IMR-90 (cell line): Measurements from ENCODE around the gene PAGE4. TPM values are rescaled to one million over a fixed set of nuclear protein-coding genes. Genes with fewer than 3 reads are reported as not detected.

Experiments
- ATAC-seq: fragments of 200-7000 bp; cut with Tn5 transposase; 2 replicates; pipeline ENCODE4 v1.9.1; 2020; ENCODE audit warnings: low read depth, mild to moderate bottlenecking, moderate library complexity
- BruUV-seq: library from RNA; stranded (reverse); fragments of 400-500 nt; replicated peaks from 2 replicates; lab custom pipeline; 2021; lab: Mats Ljungman, UMichigan
- CTCF ChIA-PET: fragments of 300-600 bp; formaldehyde crosslinking; extraction: SDS; loops from one replicate; lab custom pipeline; 2021; ENCODE audit warnings: antibody characterized with exemption; lab: Yijun Ruan, JAX
- POLR2A ChIA-PET: fragments of 300-600 bp; sonication (Branson Sonifier 250); formaldehyde crosslinking; loops from one replicate; lab custom pipeline; 2022; ENCODE audit warnings: antibody characterized with exemption; ENCODE audit not compliant: unreplicated experiment; lab: Charles Lee
- DNase-seq: peaks from one replicate; pipeline ENCODE4 v3.0.0; 2013
- H2AFZ ChIP-seq: replicated peaks from 2 replicates; pipeline ENCODE3; 2013; ENCODE audit warnings: low read length, mild to moderate bottlenecking; ENCODE audit not compliant: poor library complexity
- H2AK5ac ChIP-seq: 2 replicates; pipeline ENCODE4 v1.6.1; 2013; ENCODE audit warnings: low read depth, low read length, inconsistent platforms
- H2AK9ac ChIP-seq: replicated peaks from 2 replicates; pipeline ENCODE3; 2013; ENCODE audit warnings: mild to moderate bottlenecking, low read depth, low read length, moderate library complexity; ENCODE audit not compliant: poor library complexity
- H2BK120ac ChIP-seq: 2 replicates; pipeline ENCODE4 v1.6.1; 2013; ENCODE audit warnings: low read depth, low read length, inconsistent platforms
- H2BK15ac ChIP-seq: 3 replicates; pipeline ENCODE4 v1.6.1; 2013; ENCODE audit warnings: low read depth, low read length, inconsistent platforms
- H2BK20ac ChIP-seq: 2 replicates; pipeline ENCODE4 v1.6.1; 2013; ENCODE audit warnings: low read depth, mild to moderate bottlenecking, inconsistent platforms, low read length, moderate library complexity
- H2BK5ac ChIP-seq: 2 replicates; pipeline ENCODE4 v1.6.1; 2013; ENCODE audit warnings: mild to moderate bottlenecking, low read depth, low read length, inconsistent platforms; ENCODE audit not compliant: poor library complexity, severe bottlenecking
- H3K14ac ChIP-seq: replicated peaks from 2 replicates; pipeline ENCODE4 v1.6.1; 2013; ENCODE audit warnings: low read depth, low read length, inconsistent platforms
- H3K18ac ChIP-seq: 2 replicates; pipeline ENCODE4 v1.6.1; 2013; ENCODE audit warnings: low read depth, low read length, control low read depth
- H3K23ac ChIP-seq: 2 replicates; pipeline ENCODE4 v1.6.1; 2013; ENCODE audit warnings: low read depth, low read length, inconsistent platforms
- H3K27ac ChIP-seq: 2 replicates; pipeline ENCODE4 v1.5.1; 2013; ENCODE audit warnings: mild to moderate bottlenecking, control low read depth, low read length; ENCODE audit not compliant: insufficient read depth
- H3K27me3 ChIP-seq: 2 replicates; pipeline ENCODE4 v1.6.1; 2013; ENCODE audit warnings: low read length; ENCODE audit not compliant: control insufficient read depth, insufficient read depth
- H3K36me3 ChIP-seq: 2 replicates; pipeline ENCODE4 v1.6.1; 2013; ENCODE audit warnings: low read length, mixed read lengths; ENCODE audit not compliant: control insufficient read depth, insufficient read depth
- H3K4ac ChIP-seq: 2 replicates; pipeline ENCODE4 v1.6.1; 2013; ENCODE audit warnings: low read depth, low read length, inconsistent platforms
- H3K4me1 ChIP-seq: 2 replicates; pipeline ENCODE4 v1.6.1; 2013; ENCODE audit warnings: low read length, mixed read lengths; ENCODE audit not compliant: control insufficient read depth, insufficient read depth
- H3K4me2 ChIP-seq: 2 replicates; pipeline ENCODE4 v1.6.1; 2013; ENCODE audit warnings: low read depth, mild to moderate bottlenecking, control low read depth, low read length, moderate library complexity
- H3K4me3 ChIP-seq: 2 replicates; pipeline ENCODE4 v1.5.1; 2013; ENCODE audit warnings: low read depth, mild to moderate bottlenecking, control low read depth, low read length, moderate library complexity; ENCODE audit not compliant: insufficient read depth
- H3K56ac ChIP-seq: 2 replicates; pipeline ENCODE4 v1.6.1; 2013; ENCODE audit warnings: low read length, inconsistent platforms; ENCODE audit not compliant: insufficient read depth; ENCODE audit errors: extremely low read depth
- H3K79me1 ChIP-seq, 2 experiments: 2 replicates each; pipeline ENCODE4 v1.6.1; 2013; ENCODE audit warnings: low read length in 2 of 2, inconsistent platforms in 1 of 2, low read depth in 1 of 2
- H3K9ac ChIP-seq: 2 replicates; pipeline ENCODE4 v1.6.1; 2013; ENCODE audit warnings: low read depth, low read length, control low read depth
- H3K9me1 ChIP-seq: 2 replicates; pipeline ENCODE4 v1.6.1; 2013; ENCODE audit warnings: low read length, inconsistent platforms; ENCODE audit not compliant: insufficient read depth
- H3K9me3 ChIP-seq: 2 replicates; pipeline ENCODE4 v1.6.1; 2013; ENCODE audit warnings: low read length; ENCODE audit not compliant: control insufficient read depth, insufficient read depth
- H4K20me1 ChIP-seq: 2 replicates; pipeline ENCODE4 v1.6.1; 2013; ENCODE audit warnings: low read length, inconsistent platforms; ENCODE audit not compliant: insufficient read depth
- H4K5ac ChIP-seq: 2 replicates; pipeline ENCODE4 v1.6.1; 2013; ENCODE audit warnings: mild to moderate bottlenecking, low read depth, low read length, control low read depth
- H4K8ac ChIP-seq, 2 experiments: 2 replicates each; pipeline ENCODE4 v1.6.1; 2013; ENCODE audit warnings: low read depth in 2 of 2, low read length in 2 of 2, control low read depth in 1 of 2, inconsistent platforms in 1 of 2
- H4K91ac ChIP-seq: 2 replicates; pipeline ENCODE4 v1.6.1; 2013; ENCODE audit warnings: low read depth, low read length, inconsistent platforms; ENCODE audit not compliant: insufficient read depth
- BHLHE40 ChIP-seq: fragments of 150-350 bp; IDR thresholded peaks from 2 replicates; pipeline ENCODE4 v1.6.1; 2016; ENCODE audit warnings: mild to moderate bottlenecking, low read depth, low read length
- CEBPB ChIP-seq: IDR thresholded peaks from 2 replicates; pipeline ENCODE4 v1.6.1; 2012; ENCODE audit warnings: low read depth, low read length, improper control_type of control experiment
- CHD1 ChIP-seq: IDR thresholded peaks from 2 replicates; pipeline ENCODE4 v1.6.1; 2012; ENCODE audit warnings: low read depth, low read length, improper control_type of control experiment
- CTCF ChIP-seq: conservative IDR thresholded peaks from 2 replicates; pipeline ENCODE4 v1.5.1; 2012; ENCODE audit warnings: mild to moderate bottlenecking, low read depth, low read length, improper control_type of control experiment
- ELK1 ChIP-seq: fragments of 150-350 bp; IDR thresholded peaks from 2 replicates; pipeline ENCODE4 v1.6.1; 2016; ENCODE audit warnings: low read depth, mild to moderate bottlenecking, low read length, moderate library complexity, borderline replicate concordance
- FOS ChIP-seq: fragments of 150-350 bp; IDR thresholded peaks from 2 replicates; pipeline ENCODE4 v1.6.1; 2016; ENCODE audit warnings: low read depth, low read length
- MAFK ChIP-seq: IDR thresholded peaks from 2 replicates; pipeline ENCODE4 v1.6.1; 2012; ENCODE audit warnings: low read depth, low read length, improper control_type of control experiment
- MAZ ChIP-seq: IDR thresholded peaks from 2 replicates; pipeline ENCODE4 v1.6.1; 2012; ENCODE audit warnings: low read depth, mild to moderate bottlenecking, low read length, improper control_type of control experiment, moderate library complexity, borderline replicate concordance
- MXI1 ChIP-seq: IDR thresholded peaks from 2 replicates; pipeline ENCODE4 v1.6.1; 2012; ENCODE audit warnings: low read depth, mild to moderate bottlenecking, low read length, moderate library complexity, borderline replicate concordance
- NFE2L2 ChIP-seq: fragments of 150-350 bp; IDR thresholded peaks from 2 replicates; pipeline ENCODE4 v1.6.1; 2016; ENCODE audit warnings: low read depth, mild to moderate bottlenecking, low read length
- POLR2A ChIP-seq: IDR thresholded peaks from 2 replicates; pipeline ENCODE4 v1.6.1; 2012; ENCODE audit warnings: mild to moderate bottlenecking, low read depth, low read length
- RCOR1 ChIP-seq: IDR thresholded peaks from 2 replicates; pipeline ENCODE4 v1.6.1; 2012; ENCODE audit warnings: mild to moderate bottlenecking, low read length, improper control_type of control experiment; ENCODE audit not compliant: insufficient replicate concordance
- RFX5 ChIP-seq: IDR thresholded peaks from 2 replicates; pipeline ENCODE4 v1.8.0; 2012; ENCODE audit warnings: low read depth, mild to moderate bottlenecking, low read length, moderate library complexity
- SMC3 ChIP-seq: fragments of 150-350 bp; IDR thresholded peaks from 2 replicates; pipeline ENCODE4 v1.6.1; 2016; ENCODE audit warnings: low read depth, mild to moderate bottlenecking, antibody characterized with exemption, low read length, moderate library complexity
- USF2 ChIP-seq: fragments of 150-350 bp; IDR thresholded peaks from 2 replicates; pipeline ENCODE4 v1.6.1; 2017; ENCODE audit warnings: mild to moderate bottlenecking, antibody characterized with exemption, low read length, low read depth
- WGBS, 2 experiments: methylation state at CpG; one replicate each; pipeline versions ENCODE4 v1.1.5 to v1.1.7; 2013; ENCODE audit warnings: missing lambda C conversion rate in 2 of 2; ENCODE audit not compliant: insufficient read length in 1 of 2; ENCODE audit errors: extremely low coverage in 2 of 2; 5-methylcytosine and 5-hydroxymethylcytosine counted together
- dilution Hi-C: fragments of 300-500 bp; cut with HindIII; formaldehyde crosslinking; loops from one replicate; pipeline ENCODE4 v1.14.3; 2018; ENCODE audit warnings: low sequenced_read_pairs; ENCODE audit not compliant: unreplicated experiment
- in situ Hi-C: fragments of 300-500 bp; cut with MboI; formaldehyde crosslinking; loops from 3 replicates; pipeline ENCODE4 v1.14.3; 2019; ENCODE audit warnings: low sequenced_read_pairs, inconsistent platforms, mixed read lengths
- intact Hi-C: fragments of 100-400 bp; cut with micrococcal nuclease; formaldehyde crosslinking; loops from 2 replicates; pipeline ENCODE4 v1.10.0; 2022
- polyA plus RNA-seq, 3 experiments: library from polyadenylated mRNA; depleted of rRNA; stranded (reverse); fragments of >200 nt; gene quantifications; 2 replicates each; pipeline ENCODE4 v1.2.3, GENCODE V29; 2012; ENCODE audit warnings: low replicate concordance in 1 of 3
- total RNA-seq: library from RNA; depleted of rRNA; stranded (reverse); fragments of >200 nt; gene quantifications from 2 replicates; pipeline ENCODE4 v1.2.3, GENCODE V29; 2012

The PAGE4 gene
- total and polyA plus RNA-seq, 2 of the 4 experiments (the other 2 are of a cell fraction), result not detected

GRCh38 chrX:49878128-49878833 lies 49.2 kb downstream of the PAGE4 start:
- H2AFZ ChIP-seq, result peak overlapping the region; percentile 91
- POLR2A ChIA-PET, result no interaction called here
- DNase-seq (no peak), ATAC-seq (peak; percentile 5)
- H4K8ac ChIP-seq, result peak overlapping the region in 1 of 2 experiments; percentile 35; a peak in 2 of 4 replicates
- peak overlapping the region; percentile 64 for H3K27ac ChIP-seq
- H3K27me3 ChIP-seq, result peaks cover 3% of the 10 kb centered on the region; the same call in 1 of the 2 replicates
- no peaks in the 10 kb centered on the region for H4K20me1 ChIP-seq
- BruUV-seq, result no TSS peak
- peak overlapping the region; percentile 38 for H3K4me2 ChIP-seq
- peak overlapping the region; percentile 95 for H3K4me3 ChIP-seq
- H2BK120ac ChIP-seq, result no peak overlapping the region
- peak overlapping the region; percentile 58 for H3K9ac ChIP-seq
- no peaks in the 10 kb centered on the region; the same call in 1 of the 2 replicates for H3K9me3 ChIP-seq
- intact Hi-C loops, result no loop called here
- H2AK9ac ChIP-seq, result peak overlapping the region; percentile 47
- CTCF ChIA-PET, result no interaction called here
- no peak overlapping the region for H2AK5ac ChIP-seq
- H3K36me3 ChIP-seq, result no peaks in the 10 kb centered on the region
- WGBS, 2 experiments, result 57% methylated on average over 12 of the region's 28 CpGs; no CpG with 5 or more reads in 1 of the 2 experiments
- H2BK5ac ChIP-seq, result peak overlapping the region; percentile 7
- peaks cover 17% of the 10 kb centered on the region; the same call in 1 of the 2 replicates for H3K9me1 ChIP-seq
- peak overlapping the region; percentile 11; the same call in 1 of the 2 replicates for H3K56ac ChIP-seq
- H3K4me1 ChIP-seq, result peaks cover 3% of the 10 kb centered on the region; the same call in 1 of the 2 replicates
- dilution Hi-C loops, result no loop called here
- H3K14ac ChIP-seq, result no peak overlapping the region
- no peak overlapping the region for H2BK15ac ChIP-seq
- no peak overlapping the region; the same call in 1 of the 2 replicates for H3K4ac ChIP-seq
- no peak overlapping the region; the same call in 1 of the 2 replicates for H4K5ac ChIP-seq
- H3K23ac ChIP-seq, result no peak overlapping the region
- peaks cover 6 to 11% of the 10 kb centered on the region in 2 experiments; a peak in 2 of 4 replicates for H3K79me1 ChIP-seq
- no peak overlapping the region for H4K91ac ChIP-seq
- H3K18ac ChIP-seq, result no peak overlapping the region
- no peak overlapping the region for H2BK20ac ChIP-seq
- in situ Hi-C loops, result no loop called here
- TF ChIP-seq MAZ (no peak), FOS (no peak), SMC3 (no peak), RFX5 (no peak), USF2 (no peak), RCOR1 (no peak), BHLHE40 (no peak), CHD1 (no peak), ELK1 (no peak), NFE2L2 (no peak), MAFK (no peak), POLR2A (no peak), CEBPB (no peak), MXI1 (no peak), CTCF (no peak)
